Measurements from ENCODE around the gene PRKCH. TPM values are rescaled to one million over a fixed set of nuclear protein-coding genes. Genes with fewer than 3 reads are reported as not detected.

The PRKCH gene
- total RNA-seq, 1 experiment from 2014 or later = 5.2 TPM

DNA sequence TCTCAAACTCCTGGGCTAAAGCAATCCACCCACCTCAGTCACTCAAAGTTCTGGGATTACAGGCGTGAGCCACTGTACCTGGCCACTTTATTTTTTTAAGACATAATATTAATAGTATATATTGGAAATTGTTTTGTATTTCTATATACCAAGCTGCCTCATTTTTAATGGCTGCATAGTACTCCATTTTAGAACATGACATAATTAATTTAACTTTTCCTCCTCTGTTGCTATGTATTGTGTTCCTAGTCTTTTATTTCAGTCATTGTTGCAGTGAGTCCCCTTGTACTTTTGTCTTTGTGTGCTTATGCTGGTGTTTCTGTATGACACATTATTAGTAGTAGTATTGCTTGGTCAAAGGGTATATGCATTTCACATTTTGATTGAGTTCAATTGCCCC, 138.7 kb downstream of the PRKCH start:
- Histone ChIP-seq H2BK12ac (ENCODE audit: insufficient read length, low read depth, low read length) (no peak overlapping the region), H2AFZ (ENCODE audit: low read length) (no peak overlapping the region), H3K4ac (ENCODE audit: low read depth, low read length) (no peak overlapping the region), H3K23me2 (ENCODE audit: insufficient read length, low read depth, low read length, poor library complexity, severe bottlenecking) (no peaks in the 10 kb centered on the region), H3K27me3 (ENCODE audit: insufficient read depth, low read length) (no peaks in the 10 kb centered on the region), H4K8ac (replicated peaks; ENCODE audit: insufficient read length, low read depth, low read length) (no peak overlapping the region), H3K9ac (ENCODE audit: extremely low read depth, insufficient read length, low read length) (no peak overlapping the region), H3K56ac (ENCODE audit: insufficient read length, low read depth, low read length) (no peak overlapping the region), H3K18ac (ENCODE audit: insufficient read length, low read depth, low read length) (no peak overlapping the region), H3K14ac (ENCODE audit: insufficient read depth, low read length) (no peak overlapping the region), H2AK5ac (ENCODE audit: insufficient read length, low read length) (no peak overlapping the region), H3K23ac (ENCODE audit: insufficient read length, low read depth, low read length) (no peak overlapping the region), H3K4me2 (ENCODE audit: insufficient read depth, insufficient read length, low read length) (no peak overlapping the region), H2BK5ac (ENCODE audit: insufficient read length, low read length) (no peak overlapping the region), H4K91ac (ENCODE audit: insufficient read length, low read depth, low read length) (no peak overlapping the region), H3K27ac (ENCODE audit: insufficient read length, low read depth, low read length) (no peak overlapping the region), H2BK15ac (ENCODE audit: low read depth, low read length) (no peak overlapping the region), H3K79me2 (ENCODE audit: insufficient read depth, low read length) (no peaks in the 10 kb centered on the region), H3K4me1 (ENCODE audit: insufficient read depth, low read length) (peaks cover 3% of the 10 kb centered on the region; the same call in 1 of the 2 replicates), H4K20me1 (ENCODE audit: control insufficient read depth, insufficient read depth, insufficient read length) (no peaks in the 10 kb centered on the region), H3T11ph (ENCODE audit: low read length) (no peak overlapping the region), H2BK20ac (ENCODE audit: low read depth, low read length, poor library complexity, severe bottlenecking) (no peak overlapping the region), H3K79me1 (ENCODE audit: insufficient read depth, low read depth, low read length, poor library complexity, severe bottlenecking) (no peaks in the 10 kb centered on the region), H3K9me3 (ENCODE audit: control insufficient read depth, low read depth, low read length) (no peaks in the 10 kb centered on the region), H4K5ac (ENCODE audit: insufficient read length, low read depth, low read length) (no peak overlapping the region), H2BK120ac (ENCODE audit: low read depth, low read length, poor library complexity, severe bottlenecking) (no peak overlapping the region)
- TF ChIP-seq, protein P1, sequence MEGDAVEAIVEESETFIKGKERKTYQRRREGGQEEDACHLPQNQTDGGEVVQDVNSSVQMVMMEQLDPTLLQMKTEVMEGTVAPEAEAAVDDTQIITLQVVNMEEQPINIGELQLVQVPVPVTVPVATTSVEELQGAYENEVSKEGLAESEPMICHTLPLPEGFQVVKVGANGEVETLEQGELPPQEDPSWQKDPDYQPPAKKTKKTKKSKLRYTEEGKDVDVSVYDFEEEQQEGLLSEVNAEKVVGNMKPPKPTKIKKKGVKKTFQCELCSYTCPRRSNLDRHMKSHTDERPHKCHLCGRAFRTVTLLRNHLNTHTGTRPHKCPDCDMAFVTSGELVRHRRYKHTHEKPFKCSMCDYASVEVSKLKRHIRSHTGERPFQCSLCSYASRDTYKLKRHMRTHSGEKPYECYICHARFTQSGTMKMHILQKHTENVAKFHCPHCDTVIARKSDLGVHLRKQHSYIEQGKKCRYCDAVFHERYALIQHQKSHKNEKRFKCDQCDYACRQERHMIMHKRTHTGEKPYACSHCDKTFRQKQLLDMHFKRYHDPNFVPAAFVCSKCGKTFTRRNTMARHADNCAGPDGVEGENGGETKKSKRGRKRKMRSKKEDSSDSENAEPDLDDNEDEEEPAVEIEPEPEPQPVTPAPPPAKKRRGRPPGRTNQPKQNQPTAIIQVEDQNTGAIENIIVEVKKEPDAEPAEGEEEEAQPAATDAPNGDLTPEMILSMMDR (conservative IDR thresholded peaks at IDR 0.05) = no peak
- peaks cover 12 to 14% of the 10 kb centered on the region in 2 experiments for H3K4me1 Mint-ChIP-seq
- DNase-seq = no peak
- no peaks in the 10 kb centered on the region for H3K27me3 Mint-ChIP-seq (ENCODE audit: low read depth)
- peaks cover 0 to 6% of the 10 kb centered on the region in 2 experiments; a peak in 3 of 5 replicates for H3K9me3 Mint-ChIP-seq
- no peak overlapping the region for H3K4me3 Mint-ChIP-seq
- peaks cover 0 to 6% (median 4%) of the 10 kb centered on the region in 3 experiments; a peak in 2 of 7 replicates for H3K36me3 Mint-ChIP-seq (ENCODE audit: insufficient read depth in 1 of 3, low read depth in 3 of 3)
- no CpG with 5 or more reads among the region's 1 CpG for WGBS (ENCODE audit: extremely low coverage, insufficient read length, low lambda C conversion rate)
- no peak overlapping the region for H3K27ac Mint-ChIP-seq
